GM19452 (cell line): Measurements from ENCODE around the gene AIFM3.
A peak's percentile ranks its signal among the peaks of the same experiment; 100 is the strongest.
"Not testable (repeated sequence)": the region's sequence is repeated elsewhere in the genome, so short reads cannot be mapped to it uniquely, and the experiment has no call there.

Source experiments
- ATAC-seq: cut with Tn5 transposase; IDR thresholded peaks from one replicate; pipeline ENCODE4 v1.9.1; 2021; ENCODE audit not compliant: unreplicated experiment

Gene AIFM3

DNA sequence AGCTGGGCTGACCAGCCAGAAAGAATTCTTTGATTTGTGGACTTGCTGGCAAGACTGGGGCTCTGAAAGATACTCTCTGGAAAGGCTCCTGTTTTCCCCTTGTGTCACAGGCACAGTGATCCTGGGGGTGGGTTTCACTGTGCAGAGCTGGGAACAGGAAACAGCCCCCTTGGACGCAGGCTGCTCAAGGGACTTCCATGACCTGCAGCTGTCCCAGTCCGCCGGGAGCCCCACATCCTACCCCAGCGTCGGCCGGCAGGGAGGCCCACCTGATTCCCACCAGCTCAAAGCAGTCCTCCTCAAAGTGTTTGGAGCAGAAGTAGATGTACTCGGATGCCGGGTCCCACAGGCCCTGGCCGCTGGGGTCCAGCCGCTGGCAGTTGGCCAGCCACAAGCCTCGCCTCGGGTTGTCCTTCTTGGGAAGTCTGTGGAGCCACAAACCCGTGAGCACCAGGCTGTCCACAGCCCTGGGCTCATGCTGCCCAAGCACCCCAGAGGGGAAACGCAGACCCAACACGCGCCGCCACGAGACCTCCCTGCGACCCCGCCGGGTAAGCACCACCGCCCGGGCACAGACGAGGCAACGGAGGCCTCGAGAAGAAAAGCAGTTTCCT lies 34.0 kb downstream of the AIFM3 start:
- ATAC-seq = peak; percentile 9

GRCh38 chr22:21001601-21002325 lies 34.7 kb downstream of the AIFM3 start, which contains the start of gene THAP7:
TSS of gene THAP7 (minus strand) at chr22:21002118. CDS start at chr22:21001911, 207 bp downstream.
- peak; percentile 89 for ATAC-seq

DNA sequence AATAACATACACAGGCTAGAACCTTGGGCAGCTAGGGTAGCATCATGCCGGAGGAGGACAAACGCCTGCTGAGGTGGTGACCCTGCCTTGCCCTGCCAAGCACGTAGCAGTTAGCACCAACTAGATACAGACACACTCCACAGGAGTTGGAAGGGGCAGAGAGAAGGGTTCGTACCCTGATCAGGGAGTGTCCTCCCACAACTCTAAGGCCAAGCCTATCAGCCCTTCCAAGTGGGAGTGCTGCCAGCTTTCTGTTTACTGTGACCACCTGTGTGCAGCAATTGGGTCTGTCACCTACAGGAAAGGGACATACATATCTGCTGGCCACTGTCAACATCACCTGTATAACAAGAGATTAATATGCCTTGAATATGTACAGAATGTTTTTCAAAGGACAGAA lies 36.7 kb downstream of the AIFM3 start:
- no peak for ATAC-seq

DNA sequence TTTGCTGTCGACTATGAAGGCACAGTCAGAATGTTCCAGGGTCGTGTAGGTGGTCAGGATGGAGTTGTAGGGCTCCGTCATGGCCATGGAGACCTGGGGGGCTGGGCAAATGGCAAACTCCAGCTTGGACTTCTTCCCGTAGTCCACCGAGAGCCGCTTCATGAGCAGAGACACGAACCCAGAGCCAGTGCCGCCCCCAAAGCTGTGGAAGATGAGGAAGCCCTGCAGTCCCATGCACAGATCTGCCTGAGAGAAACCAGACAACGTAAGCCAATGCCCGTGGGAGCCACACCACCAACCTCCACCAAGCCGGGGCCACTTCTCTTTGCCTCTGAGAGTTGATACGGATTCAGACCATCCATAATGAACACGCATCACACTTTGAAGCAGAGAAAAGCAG lies 42.2 kb downstream of the AIFM3 start:
- ATAC-seq = not testable (repeated sequence)

GRCh38 chr22:21009638-21010425 lies 42.8 kb downstream of the AIFM3 start:
- no peak for ATAC-seq

DNA sequence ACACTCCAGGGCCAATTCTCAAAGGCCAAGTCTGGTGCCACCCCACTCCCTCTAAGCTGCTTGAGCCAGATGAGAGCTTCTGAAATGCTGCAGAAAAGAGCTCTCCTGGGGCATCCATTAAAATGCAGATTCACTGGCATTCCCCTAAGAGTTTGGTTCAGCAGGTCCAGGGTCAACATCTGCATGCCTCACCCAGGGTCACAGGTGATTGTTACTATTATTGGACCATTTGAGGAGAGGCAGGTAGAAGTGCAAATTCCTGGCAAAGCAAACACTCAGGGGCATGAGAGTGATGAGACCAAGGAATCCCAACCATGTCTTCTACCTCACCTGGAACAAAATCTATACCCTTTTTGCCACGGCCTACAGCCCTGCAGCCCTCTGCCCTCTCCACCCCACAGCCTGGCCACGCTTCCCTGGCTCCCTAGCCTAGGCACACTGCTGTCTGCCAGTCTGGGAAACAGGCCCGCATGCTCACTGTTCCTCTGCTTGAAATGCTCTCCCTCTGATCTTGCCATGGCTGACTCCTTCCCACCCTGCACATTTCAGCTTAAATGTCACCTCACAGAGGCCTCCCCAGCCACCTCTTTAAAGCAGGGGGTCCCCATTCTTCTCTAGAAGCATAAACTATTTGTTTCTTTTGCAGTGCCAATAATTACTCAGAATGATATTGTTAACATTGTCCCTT lies 43.5 kb downstream of the AIFM3 start:
- no peak for ATAC-seq

DNA sequence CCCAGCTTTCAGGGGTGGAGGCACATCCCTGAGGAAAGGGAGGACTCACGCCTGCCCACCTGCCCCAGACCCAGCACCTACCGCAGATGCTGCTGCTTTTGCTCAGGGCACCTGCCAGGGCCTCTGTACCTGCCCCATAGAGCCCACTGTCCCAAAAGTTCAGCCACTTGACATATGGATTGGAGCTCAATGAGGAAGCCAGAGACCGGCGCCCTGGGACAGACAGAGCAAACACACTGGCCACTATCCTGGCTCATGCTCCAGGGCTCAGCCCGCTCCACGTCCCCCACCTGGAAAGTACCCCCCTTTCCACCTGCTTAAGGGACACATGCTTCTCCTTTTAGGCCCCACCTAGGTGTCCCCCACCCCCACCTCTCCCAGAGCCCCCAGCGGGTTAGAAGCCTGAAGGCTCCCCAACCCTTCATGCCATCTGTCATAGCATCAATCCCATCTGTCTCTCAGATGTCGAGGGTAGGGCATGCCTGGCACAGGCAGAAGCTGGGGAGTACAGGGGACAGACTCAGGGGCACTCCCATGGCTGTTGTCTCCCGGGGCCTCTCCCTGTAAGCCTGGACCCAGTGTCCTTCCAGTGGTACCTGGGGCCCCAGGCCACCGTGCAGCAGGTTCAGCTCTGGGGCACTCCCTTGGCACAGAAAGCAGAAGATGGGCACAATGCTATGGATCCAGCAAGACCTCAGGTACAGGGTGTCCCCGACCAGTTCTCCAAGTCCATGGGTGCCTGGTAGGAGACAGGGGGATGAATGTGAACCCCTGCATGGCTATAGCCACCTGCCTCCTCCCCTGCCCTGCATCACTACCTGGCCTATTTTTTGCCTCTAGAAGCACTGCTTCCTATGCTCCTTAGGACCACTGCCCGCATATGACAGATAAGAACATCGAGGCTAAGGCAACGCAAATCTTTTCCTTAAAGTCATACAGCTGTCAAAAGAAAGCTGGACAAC lies 45.7 kb downstream of the AIFM3 start:
- no peak for ATAC-seq

GRCh38 chr22:21013657-21014201 lies 46.7 kb downstream of the AIFM3 start:
- no peak for ATAC-seq

- ATAC-seq = peak; percentile 87
Measured at GRCh38 chr22:21014202-21014725, 47.2 kb downstream of the AIFM3 start.

- ATAC-seq = no peak
Measured at GRCh38 chr22:21014726-21015465, 47.8 kb downstream of the AIFM3 start, which contains the start of gene P2RX6. TSS of gene P2RX6 (plus strand) at chr22:21015165. CDS start at chr22:21015175, 10 bp downstream.

DNA sequence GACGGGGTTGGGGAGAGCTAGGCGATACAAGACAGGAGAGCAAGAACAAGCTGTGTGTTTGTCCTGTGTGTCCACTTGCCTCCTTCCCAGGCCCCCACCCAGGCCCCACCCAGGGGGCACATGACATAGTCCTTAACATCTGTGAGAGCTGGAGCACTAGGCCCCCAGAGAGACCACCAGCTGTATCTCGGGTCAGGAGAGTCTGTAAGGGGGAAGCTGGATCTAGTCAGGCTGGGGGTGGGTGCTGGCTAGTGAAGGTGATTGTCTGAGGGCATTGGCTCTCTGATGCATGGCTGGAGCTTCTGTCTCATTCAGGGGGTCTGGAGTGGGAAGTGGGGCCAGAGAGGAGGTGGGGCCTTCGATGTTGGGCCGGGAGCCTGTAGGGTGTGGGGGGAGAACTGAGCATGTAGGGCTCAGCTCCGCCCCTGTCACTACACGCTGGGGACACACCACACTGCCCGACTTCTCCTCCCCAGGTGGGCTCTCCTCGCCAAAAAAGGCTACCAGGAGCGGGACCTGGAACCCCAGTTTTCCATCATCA lies 48.5 kb downstream of the AIFM3 start:
- no peak for ATAC-seq

DNA sequence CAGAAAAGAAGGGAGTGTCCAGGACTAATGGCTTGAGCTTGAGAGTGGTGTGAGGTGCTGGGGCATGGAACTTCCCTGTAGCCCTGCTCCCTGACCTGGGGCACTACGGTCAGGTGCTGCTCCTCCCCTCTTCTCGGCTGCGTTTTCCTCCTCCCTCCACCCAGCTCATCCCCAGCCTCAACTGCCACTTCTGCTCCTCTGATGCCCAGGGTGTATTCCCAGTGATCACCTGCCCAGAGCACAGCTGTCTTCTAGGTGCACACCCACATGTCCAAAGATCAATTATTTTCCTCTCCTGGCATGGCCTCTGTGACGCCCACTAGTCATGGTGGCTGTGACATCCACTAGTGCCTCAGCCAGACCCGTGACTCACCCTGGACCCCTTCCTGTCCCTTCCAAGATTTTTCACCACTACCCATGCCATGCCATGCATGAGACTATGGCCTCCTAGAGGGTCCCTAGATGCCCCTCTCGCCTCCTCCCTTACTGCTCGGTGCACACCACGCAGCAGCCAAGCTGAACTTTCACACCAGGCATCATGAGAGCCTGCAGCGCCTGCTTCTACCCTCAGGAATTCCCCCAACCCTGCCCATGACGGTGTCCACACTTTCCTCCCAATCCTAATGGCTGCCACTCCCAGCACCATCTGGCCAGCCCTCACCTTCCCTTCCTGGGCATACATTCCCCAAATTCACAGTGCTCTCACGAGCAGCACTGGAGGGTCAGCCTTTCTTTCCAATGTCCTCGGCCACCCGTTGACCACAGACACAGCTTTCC lies 49.8 kb downstream of the AIFM3 start:
- no peak for ATAC-seq

GRCh38 chr22:21018314-21018713 lies 51.3 kb downstream of the AIFM3 start:
- ATAC-seq = no peak

- no peak for ATAC-seq
Measured at GRCh38 chr22:21020802-21021429, 53.9 kb downstream of the AIFM3 start.

DNA sequence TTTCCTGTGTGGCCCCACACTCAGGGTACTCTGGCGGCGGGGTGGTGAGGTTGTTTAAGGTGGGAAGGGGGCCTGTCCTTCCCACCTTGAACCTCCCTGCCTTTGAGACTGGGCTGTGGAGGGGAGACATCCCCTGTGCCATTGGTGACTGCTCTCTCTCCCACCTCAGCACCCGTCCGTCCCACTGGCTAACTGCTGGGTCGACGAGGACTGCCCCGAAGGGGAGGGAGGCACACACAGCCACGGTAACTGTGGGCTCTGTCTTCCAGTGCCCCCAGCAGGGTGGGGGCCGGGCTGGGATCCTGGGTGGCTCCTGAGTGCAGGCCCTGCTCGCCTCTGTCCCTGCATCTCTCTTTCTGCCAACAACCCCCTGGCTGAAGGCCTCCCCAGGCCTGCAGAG lies 55.5 kb downstream of the AIFM3 start:
- no peak for ATAC-seq

- no peak for ATAC-seq
Measured at GRCh38 chr22:21022955-21023614, 56.0 kb downstream of the AIFM3 start.

DNA sequence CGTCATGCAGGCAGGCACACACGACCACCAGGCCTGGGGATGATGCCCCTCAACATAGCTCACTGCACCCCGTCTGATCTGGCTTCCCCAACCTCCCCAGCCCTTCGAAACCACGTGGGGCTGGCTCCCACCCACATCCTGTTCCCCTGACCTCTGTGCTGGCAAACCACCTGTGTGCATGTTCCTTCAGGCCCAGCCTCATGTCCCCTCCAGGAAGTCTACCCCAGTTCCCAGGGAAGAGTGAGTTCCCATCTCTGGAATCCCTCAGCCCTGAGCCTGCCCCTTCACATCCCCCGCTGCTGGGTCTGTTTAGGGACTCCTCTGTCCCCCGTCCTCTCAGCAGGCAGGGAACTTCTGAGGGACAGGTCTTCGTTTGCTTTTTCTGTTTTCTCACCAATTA lies 58.2 kb downstream of the AIFM3 start:
- no peak for ATAC-seq
